T-helper 9 cell (primary cell): ENCODE results near the gene MDGA2.
"Not testable (repeated sequence)": the region's sequence is repeated elsewhere in the genome, so short reads cannot be mapped to it uniquely, and the experiment has no call there.

ENCODE experiments used
- DNase-seq: peaks from one replicate; pipeline ENCODE4 v3.0.0-alpha.2; 2020
- total RNA-seq, 2 donors: gene quantifications; one replicate each; lab custom pipeline; 2026; lab: John Stamatoyannopoulos, UW

The MDGA2 gene
- total RNA-seq: 0 reads per million in 2 donors

- no peak for DNase-seq
Observed at GRCh38 chr14:47675466-47676314, at the start of gene MDGA2. TSS of gene MDGA2 (minus strand) at chr14:47675605.

- no peak for DNase-seq
Observed at GRCh38 chr14:47722929-47723693, 47.7 kb upstream of the MDGA2 start.

- no peak for DNase-seq
Observed at GRCh38 chr14:47720281-47720680, 44.9 kb upstream of the MDGA2 start.

GRCh38 chr14:47715330-47715729, 39.9 kb upstream of the MDGA2 start:
- DNase-seq: no peak

GRCh38 chr14:47710581-47710980, 35.2 kb upstream of the MDGA2 start:
- no peak for DNase-seq

- DNase-seq: no peak
Observed at GRCh38 chr14:47705683-47706082, 30.3 kb upstream of the MDGA2 start.

- DNase-seq: no peak
Observed at GRCh38 chr14:47691829-47692228, 16.4 kb upstream of the MDGA2 start.

- DNase-seq: no peak
Observed at GRCh38 chr14:47678993-47679392, 3.6 kb upstream of the MDGA2 start.

- DNase-seq: no peak
Observed at GRCh38 chr14:47678157-47678556, 2.8 kb upstream of the MDGA2 start.

- DNase-seq: no peak
Observed at GRCh38 chr14:47676315-47676617, 861 bp upstream of the MDGA2 start.

GRCh38 chr14:47674543-47675465, 601 bp downstream of the MDGA2 start:
- no peak for DNase-seq

GRCh38 chr14:47674148-47674542, 1.3 kb downstream of the MDGA2 start:
- no peak for DNase-seq

- no peak for DNase-seq
Observed at GRCh38 chr14:47665337-47666134, 9.9 kb downstream of the MDGA2 start.

- DNase-seq: no peak
Observed at GRCh38 chr14:47662466-47662865, 12.9 kb downstream of the MDGA2 start.

GRCh38 chr14:47660158-47660557, 15.2 kb downstream of the MDGA2 start:
- no peak for DNase-seq

GRCh38 chr14:47658041-47658440, 17.4 kb downstream of the MDGA2 start:
- DNase-seq: no peak

GRCh38 chr14:47657143-47657542, 18.3 kb downstream of the MDGA2 start:
- no peak for DNase-seq

GRCh38 chr14:47651337-47651736, 24.1 kb downstream of the MDGA2 start:
- DNase-seq: no peak

GRCh38 chr14:47637753-47638152, 37.7 kb downstream of the MDGA2 start:
- no peak for DNase-seq

GRCh38 chr14:47626151-47627035, 49.0 kb downstream of the MDGA2 start:
- no peak for DNase-seq

GRCh38 chr14:47624126-47624525, 51.3 kb downstream of the MDGA2 start:
- DNase-seq: not testable (repeated sequence)
